ENCODE measurements around the gene ANTKMT.
A peak's percentile ranks its signal among the peaks of the same experiment; 100 is the strongest.

GRCh38 chr16:681746-682427 lies 39.1 kb upstream of the ANTKMT start:
- TF ChIP-seq CTCF (IDR thresholded peaks at IDR 0.05): no peak
- TF ChIP-seq REST (IDR thresholded peaks at IDR 0.05; ENCODE audit: insufficient read depth in 1 of 2, low read depth in 2 of 2, low read length in 1 of 2): peak in 1 of 2 experiments; percentile 14; a peak in 1 of 4 replicates

Measured in Panc1 (cell line).